ENCODE results near the gene WDR70. TPM values are rescaled to one million over a fixed set of nuclear protein-coding genes. Genes with fewer than 3 reads are reported as not detected.

WDR70 gene
- total and polyA plus RNA-seq, 10 of the 15 experiments (the other 5 are each of a cell fraction or from before 2014, with no cell fraction given) = 10.9 to 33.6 (median 29.1) TPM

- TF ChIP-seq ZBTB4 (CRISPR knock-in tag; IDR thresholded peaks at IDR 0.05) (no peak), KLF5 (IDR thresholded peaks at IDR 0.05; ENCODE audit: partially characterized antibody) (no peak), ZBTB11 (CRISPR knock-in tag; IDR thresholded peaks at IDR 0.05) (no peak), ZSCAN29 (IDR thresholded peaks at IDR 0.05) (no peak), SMC3 (IDR thresholded peaks at IDR 0.05; ENCODE audit: borderline replicate concordance, low read length) (no peak), JUND (IDR thresholded peaks at IDR 0.05; ENCODE audit: low read depth, low read length) (no peak), TARDBP (IDR thresholded peaks at IDR 0.05; ENCODE audit: borderline replicate concordance) (no peak), ZNF274 (IDR thresholded peaks at IDR 0.05; ENCODE audit: insufficient read depth, insufficient read length) (no peak), KDM1A (IDR thresholded peaks at IDR 0.05; ENCODE audit: borderline replicate concordance) (no peak), CHD4 (IDR thresholded peaks at IDR 0.05) (no peak)
Observed at GRCh38 chr5:37662789-37663485, 283.8 kb downstream of the WDR70 start (continued).

Data from GM12878 (cell line).